DMS53 treated with DMSO at 0.1 percent for 48 hours (cell line): Measurements from ENCODE around the gene PPM1F.

Source experiments
- DNase-seq: peaks from one replicate; lab custom pipeline; 2025; ENCODE audit not compliant: unreplicated experiment; lab: John Stamatoyannopoulos, UW

The PPM1F gene, protein sequence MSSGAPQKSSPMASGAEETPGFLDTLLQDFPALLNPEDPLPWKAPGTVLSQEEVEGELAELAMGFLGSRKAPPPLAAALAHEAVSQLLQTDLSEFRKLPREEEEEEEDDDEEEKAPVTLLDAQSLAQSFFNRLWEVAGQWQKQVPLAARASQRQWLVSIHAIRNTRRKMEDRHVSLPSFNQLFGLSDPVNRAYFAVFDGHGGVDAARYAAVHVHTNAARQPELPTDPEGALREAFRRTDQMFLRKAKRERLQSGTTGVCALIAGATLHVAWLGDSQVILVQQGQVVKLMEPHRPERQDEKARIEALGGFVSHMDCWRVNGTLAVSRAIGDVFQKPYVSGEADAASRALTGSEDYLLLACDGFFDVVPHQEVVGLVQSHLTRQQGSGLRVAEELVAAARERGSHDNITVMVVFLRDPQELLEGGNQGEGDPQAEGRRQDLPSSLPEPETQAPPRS

DNA sequence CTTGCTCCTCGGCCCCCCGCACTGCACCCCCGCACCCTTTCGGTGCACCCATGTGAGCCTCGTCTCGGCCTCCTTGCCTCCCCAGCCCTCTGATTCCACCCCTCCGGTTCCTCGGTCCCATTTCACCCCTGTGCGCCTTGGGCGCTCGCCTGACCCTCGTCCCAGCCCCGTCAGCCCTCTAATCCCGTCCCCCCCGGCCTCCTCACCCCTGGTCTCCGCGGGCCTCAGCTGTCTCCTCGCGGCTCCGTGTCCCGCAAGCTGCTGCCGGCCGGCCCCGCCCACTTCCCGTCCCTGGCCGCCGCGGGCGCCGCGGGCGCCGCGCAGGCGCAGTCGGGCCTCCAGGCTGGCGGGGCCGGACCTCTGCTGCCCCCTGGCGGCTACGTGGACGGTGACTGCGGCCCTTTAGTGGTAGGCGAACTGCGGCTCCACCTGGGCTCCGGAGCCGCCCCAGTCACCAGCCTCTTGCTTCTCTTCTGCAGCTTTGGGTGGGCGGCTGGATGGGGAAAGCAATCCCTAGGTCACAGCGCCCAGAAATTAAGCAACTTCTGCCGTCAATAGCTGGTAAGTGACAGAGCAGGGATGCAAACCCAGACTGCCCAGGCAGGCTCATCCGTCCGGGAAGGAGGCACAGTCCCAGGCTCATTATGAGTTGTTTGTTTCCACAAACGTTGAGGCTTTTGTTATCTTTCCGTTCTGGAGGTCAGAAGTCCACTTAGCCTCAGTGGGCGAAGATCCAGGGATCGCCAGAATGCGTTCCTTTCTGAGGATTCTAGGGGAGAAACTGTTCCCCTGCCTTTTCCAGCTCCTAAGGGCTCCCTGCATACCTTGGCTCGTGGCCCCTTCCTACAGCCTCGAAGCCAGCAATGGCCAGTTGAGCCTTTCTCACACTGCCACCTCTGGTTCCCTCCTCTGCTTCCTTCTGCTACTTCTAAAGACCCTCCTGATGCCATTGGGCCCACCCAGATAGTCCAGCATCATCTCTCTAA lies at the start of gene PPM1F:
PPM1F (minus strand) TSS at position 263 of the 986 bp plus-strand sequence. CDS start 6,800 bp downstream, outside the sequence.
- DNase-seq = peak; percentile 15

GRCh38 chr22:22001664-22002525 lies 49.2 kb upstream of the PPM1F start:
- DNase-seq = no peak

GRCh38 chr22:21998595-21999247 lies 46.1 kb upstream of the PPM1F start:
- no peak for DNase-seq

GRCh38 chr22:21996175-21996720 lies 43.6 kb upstream of the PPM1F start:
- no peak for DNase-seq

DNA sequence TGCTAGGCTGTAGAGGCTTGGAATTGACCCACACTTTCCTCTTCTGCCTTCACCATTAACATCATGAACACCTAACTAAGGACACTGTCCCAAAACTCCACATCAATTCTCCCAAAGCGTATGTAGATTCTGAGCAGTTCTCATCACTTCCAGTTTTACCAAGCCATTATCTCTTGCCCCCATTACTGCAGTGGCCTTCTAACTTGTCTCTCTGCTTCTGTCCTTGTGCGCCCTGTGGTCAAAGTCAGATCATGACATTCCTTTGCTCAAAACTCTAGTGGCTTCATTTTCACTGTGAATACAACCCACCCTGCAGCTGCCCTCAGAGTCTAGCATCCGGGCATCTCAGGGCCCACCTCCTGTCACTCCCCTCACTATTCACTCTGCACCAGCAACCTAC lies 43.0 kb upstream of the PPM1F start:
- no peak for DNase-seq

GRCh38 chr22:21994881-21995444 lies 42.3 kb upstream of the PPM1F start:
- DNase-seq = no peak

GRCh38 chr22:21992593-21993237 lies 40.1 kb upstream of the PPM1F start:
- DNase-seq = no peak

- DNase-seq = no peak
Observed at GRCh38 chr22:21991774-21992173, 39.1 kb upstream of the PPM1F start.

DNA sequence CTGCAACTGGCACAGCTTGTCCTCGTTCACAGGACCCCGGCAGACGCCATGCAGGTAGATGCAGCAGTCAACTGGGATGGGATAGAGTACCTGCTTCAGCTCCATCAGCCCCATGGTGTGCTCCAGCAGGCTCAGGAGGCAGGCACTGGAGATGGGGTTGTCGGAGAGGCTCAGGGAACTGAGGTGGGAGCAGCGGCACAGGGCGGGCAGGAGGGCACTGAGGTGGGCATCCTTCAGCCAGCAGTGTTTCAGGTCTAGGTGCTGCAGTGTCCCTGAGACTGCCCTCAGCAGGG lies 38.6 kb upstream of the PPM1F start:
- no peak for DNase-seq

DNA sequence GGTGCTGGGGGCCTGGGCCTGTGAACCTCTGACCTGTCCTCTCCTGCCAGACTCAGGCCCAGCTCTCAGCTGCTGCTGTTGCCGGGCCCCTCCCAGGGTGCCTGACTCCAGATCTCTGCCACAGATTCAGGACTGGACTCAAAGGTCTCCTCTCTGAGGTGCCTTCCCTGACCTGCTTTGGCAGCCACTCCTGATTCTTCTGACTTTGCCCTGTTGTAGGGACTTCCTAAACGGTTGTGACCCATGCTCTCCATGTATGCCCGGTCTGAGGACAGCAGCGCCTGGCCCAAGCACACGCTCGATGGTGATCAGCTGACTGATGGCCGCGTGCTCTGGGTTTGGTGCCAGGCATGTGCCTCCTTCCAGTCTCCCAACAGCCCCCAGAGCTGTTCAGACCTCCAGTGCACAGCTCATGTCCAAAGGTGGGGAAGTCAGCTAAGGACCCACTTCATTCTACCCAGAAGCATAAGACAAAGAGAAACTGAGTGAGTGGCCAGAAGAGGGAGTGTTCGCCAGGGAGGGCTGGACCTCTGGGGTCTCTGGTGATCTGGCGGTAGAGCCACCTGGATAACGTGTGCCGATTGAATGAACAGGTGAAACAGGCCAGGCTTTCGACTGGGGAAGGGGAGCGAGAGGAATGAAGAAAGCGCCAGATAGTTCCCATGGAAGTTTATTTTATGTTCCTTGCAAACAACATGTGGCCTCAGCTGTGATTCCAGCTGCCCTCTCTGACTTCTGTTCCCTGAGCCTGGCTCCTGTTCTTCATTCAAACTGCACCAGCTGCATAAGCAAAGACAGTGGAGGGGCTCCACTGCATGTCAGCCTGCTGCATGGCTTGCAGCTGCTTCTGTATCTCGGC lies 38.0 kb upstream of the PPM1F start:
- DNase-seq = no peak

DNA sequence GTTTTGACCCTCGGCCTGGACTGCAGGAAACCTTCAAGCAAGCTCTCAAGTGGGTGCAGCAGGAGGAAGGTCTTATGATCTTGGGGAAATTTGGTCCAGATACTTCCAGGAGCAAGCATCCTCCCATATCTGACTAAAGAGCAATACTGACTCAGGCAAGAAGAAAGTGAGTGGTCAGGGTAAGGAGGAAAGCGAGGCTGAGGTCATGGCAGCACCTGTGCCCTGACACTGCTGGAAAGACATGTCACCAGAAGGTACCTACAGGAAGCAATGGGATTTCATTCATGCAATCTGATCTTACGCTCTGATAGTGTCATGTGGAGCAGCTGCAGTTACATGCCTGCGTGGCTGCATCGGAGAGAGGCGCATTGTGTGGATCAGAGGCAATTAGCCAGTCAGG lies 36.4 kb upstream of the PPM1F start:
- no peak for DNase-seq

GRCh38 chr22:21985214-21985613 lies 32.6 kb upstream of the PPM1F start:
- DNase-seq = no peak

DNA sequence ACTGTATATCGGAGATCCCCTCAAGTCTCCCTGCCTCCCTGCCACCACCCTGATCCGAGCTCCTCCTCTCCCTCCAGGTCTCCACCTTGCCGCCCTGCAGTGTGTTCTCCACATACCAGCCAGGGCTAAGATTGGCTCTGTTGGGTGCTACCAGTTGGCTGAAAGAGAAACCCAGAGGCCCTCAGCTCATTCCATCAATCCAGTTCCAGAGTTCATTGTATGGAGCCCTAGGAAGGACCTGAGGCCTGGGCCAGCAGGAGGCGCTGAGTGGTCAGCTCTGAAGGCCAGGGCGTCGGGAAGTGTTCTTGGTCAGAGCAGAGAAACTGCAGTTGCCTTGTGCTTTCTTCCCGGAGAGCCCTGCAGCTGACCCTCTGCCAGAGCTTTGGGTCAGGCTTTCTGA lies 32.1 kb upstream of the PPM1F start:
- no peak for DNase-seq

DNA sequence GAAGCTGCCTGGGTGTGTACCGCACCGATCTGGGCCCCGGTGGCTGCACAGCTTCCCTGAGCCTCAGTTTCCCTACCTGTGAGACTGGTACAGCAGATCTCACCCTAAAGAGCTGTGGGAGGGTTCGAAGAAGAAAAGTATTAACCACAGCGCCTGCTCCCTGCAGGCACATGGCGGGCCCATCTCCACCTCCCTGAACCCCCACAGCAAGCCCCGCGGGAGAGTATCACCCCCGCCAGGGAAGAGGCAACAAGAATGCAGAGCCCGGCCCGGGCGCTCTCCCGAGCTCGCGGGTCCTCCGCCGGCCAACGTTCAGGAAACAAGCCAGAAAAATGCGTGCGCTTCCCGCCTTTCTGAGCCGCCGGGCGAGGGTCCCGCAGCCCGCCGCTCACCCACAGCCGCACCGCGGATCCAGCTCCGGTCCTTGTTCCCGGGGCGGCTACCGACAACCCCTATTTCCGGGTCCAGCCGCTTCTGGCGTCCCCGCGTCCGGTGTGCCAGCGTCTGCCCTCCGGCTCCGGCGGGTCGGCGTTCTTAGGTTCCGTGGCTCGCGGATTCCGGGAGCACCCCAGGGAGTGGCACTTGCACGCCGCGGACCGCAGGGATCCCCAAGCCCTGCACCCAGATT lies 29.8 kb upstream of the PPM1F start, which contains the start of gene TOP3B:
TOP3B (minus strand) TSS at position 450 of the 628 bp plus-strand sequence. CDS start 7,078 bp downstream, outside the sequence.
- peak; percentile 10 for DNase-seq

DNA sequence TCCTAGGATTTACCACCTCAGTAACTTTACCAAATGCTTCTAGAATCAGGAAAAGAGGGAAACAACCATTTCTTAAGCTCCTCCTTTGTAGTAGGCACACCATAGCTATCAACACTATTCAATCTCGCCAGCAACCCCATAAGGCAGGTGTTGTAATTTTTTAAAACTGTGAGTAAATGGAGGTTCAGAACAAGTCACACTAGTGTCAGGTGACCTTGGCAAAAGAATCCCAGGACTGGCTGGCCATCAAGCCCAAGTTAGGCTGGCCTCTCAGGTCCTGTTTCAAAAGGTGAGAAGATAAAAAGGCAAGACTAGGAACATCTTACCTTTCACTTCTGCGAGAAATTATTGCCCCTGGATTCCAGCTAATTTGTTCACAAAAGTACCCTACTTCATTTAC lies 29.2 kb upstream of the PPM1F start:
- no peak for DNase-seq

- DNase-seq = no peak
Observed at GRCh38 chr22:21980547-21980946, 27.9 kb upstream of the PPM1F start.

DNA sequence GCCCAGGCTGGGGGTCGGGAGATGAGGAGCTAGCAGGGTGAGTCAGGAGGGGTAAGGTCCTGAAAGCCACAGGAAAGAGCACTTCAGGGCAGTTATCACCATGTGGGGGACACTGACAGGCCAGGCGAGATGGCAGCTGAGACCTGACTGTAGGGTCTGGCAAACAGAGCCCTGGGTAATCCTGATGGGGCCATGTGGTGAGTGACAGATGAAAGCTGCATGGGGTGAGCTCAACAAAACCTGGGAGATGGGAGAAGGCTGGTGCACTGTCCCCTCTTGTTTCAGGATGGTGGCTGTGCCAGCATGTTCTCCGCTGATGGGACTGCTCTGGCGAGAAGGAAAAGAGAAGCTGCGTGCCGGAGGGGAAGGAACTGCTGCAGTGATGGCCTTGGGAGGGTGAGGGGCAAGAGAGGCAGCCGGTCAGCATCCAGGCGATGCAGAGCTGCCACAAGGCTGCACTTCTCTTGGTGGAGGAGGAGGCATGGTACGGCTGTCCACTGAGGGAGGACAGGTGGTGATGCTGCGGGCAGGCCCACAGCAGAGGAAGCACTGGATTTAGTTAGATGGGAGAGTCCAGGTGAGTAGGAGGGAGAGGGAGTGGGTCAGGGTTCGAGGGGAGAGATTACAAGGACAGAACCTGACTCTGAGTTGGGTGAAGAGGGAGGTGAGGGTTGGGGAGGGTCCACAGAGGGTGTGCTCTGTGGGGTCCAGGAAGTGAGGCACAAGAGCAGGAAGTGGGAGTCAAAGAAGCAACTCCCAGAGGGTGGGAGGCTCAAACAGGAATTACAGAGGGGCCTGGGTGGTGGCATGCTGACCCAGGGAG lies 26.1 kb upstream of the PPM1F start:
- no peak for DNase-seq
